Measurements from ENCODE around the gene STK10. TPM values are rescaled to one million over a fixed set of nuclear protein-coding genes. Genes with fewer than 3 reads are reported as not detected.

Gene STK10
- polyA plus RNA-seq, 1 donor (not counting 4 experiments of a cell fraction or from before 2014, with no cell fraction given): 19.8 TPM

GRCh38 chr5:172097356-172097755 lies 90.7 kb downstream of the STK10 start:
- no peak overlapping the region for H2AFZ ChIP-seq (ENCODE audit: control insufficient read depth, low read length)
- H3K4me3 ChIP-seq (ENCODE audit: control insufficient read depth in 2 of 3, extremely low read depth in 1 of 3, insufficient read depth in 2 of 3, low read depth in 1 of 3, low read length in 3 of 3): no peak overlapping the region
- no peak overlapping the region for H3K9ac ChIP-seq (ENCODE audit: control insufficient read depth, extremely low read depth, insufficient read depth, low read length)
- no peak overlapping the region for H3K4me2 ChIP-seq (ENCODE audit: control insufficient read depth, extremely low read depth, insufficient read depth, low read depth, low read length)
- no peaks in the 10 kb centered on the region for H3K27me3 ChIP-seq (ENCODE audit: control insufficient read depth, extremely low read depth, insufficient read depth, low read length)
- H3K36me3 ChIP-seq (ENCODE audit: control insufficient read depth in 2 of 2, extremely low read depth in 1 of 2, insufficient read depth in 2 of 2, low read length in 2 of 2): peaks cover 28 to 29% of the 10 kb centered on the region in 2 experiments
- H3K9me1 ChIP-seq (ENCODE audit: control insufficient read depth, extremely low read depth, insufficient read depth, low read length): no peaks in the 10 kb centered on the region
- H3K9me3 ChIP-seq (ENCODE audit: control insufficient read depth, low read depth, low read length): no peaks in the 10 kb centered on the region
- TF ChIP-seq CTCF (optimal IDR thresholded peaks at IDR 0.05 in 1 of 3, IDR thresholded peaks at IDR 0.05 in 1 of 3, conservative IDR thresholded peaks at IDR 0.05 in 1 of 3; ENCODE audit: extremely low read depth in 1 of 3, insufficient read depth in 2 of 3, low read length in 3 of 3): no peak
- H3K79me2 ChIP-seq (ENCODE audit: control insufficient read depth, insufficient read depth, low read length): peaks cover 1% of the 10 kb centered on the region
- H3K4me1 ChIP-seq (ENCODE audit: control insufficient read depth, extremely low read depth, insufficient read depth, low read length): peaks cover 10% of the 10 kb centered on the region
- no peaks in the 10 kb centered on the region for H4K20me1 ChIP-seq (ENCODE audit: control insufficient read depth, extremely low read depth, insufficient read depth, low read length)
- no peak for FAIRE-seq
- H3K27ac ChIP-seq (ENCODE audit: control insufficient read depth, insufficient read depth, low read length): no peak overlapping the region
- dilution Hi-C loops (cut with MboI; ENCODE audit: extremely low pct_ligation_motif_present, low sequenced_read_pairs): no loop called here
- no peak for DNase-seq (ENCODE audit: low read depth, low spot score)

GRCh38 chr5:172096207-172096940 lies 91.7 kb downstream of the STK10 start:
- Histone ChIP-seq H2AFZ (ENCODE audit: control insufficient read depth, low read length) (no peak overlapping the region), H3K27ac (ENCODE audit: control insufficient read depth, insufficient read depth, low read length) (no peak overlapping the region), H3K79me2 (ENCODE audit: control insufficient read depth, insufficient read depth, low read length) (no peaks in the 10 kb centered on the region), H3K9ac (ENCODE audit: control insufficient read depth, extremely low read depth, insufficient read depth, low read length) (no peak overlapping the region), H3K36me3 (ENCODE audit: control insufficient read depth in 2 of 2, extremely low read depth in 1 of 2, insufficient read depth in 2 of 2, low read length in 2 of 2) (peaks cover 24 to 28% of the 10 kb centered on the region in 2 experiments), H4K20me1 (ENCODE audit: control insufficient read depth, extremely low read depth, insufficient read depth, low read length) (no peaks in the 10 kb centered on the region), H3K9me3 (ENCODE audit: control insufficient read depth, low read depth, low read length) (no peaks in the 10 kb centered on the region), H3K27me3 (ENCODE audit: control insufficient read depth, extremely low read depth, insufficient read depth, low read length) (no peaks in the 10 kb centered on the region), H3K9me1 (ENCODE audit: control insufficient read depth, extremely low read depth, insufficient read depth, low read length) (no peaks in the 10 kb centered on the region), H3K4me2 (ENCODE audit: control insufficient read depth, extremely low read depth, insufficient read depth, low read depth, low read length) (no peak overlapping the region), H3K4me3 (ENCODE audit: control insufficient read depth in 2 of 3, extremely low read depth in 1 of 3, insufficient read depth in 2 of 3, low read depth in 1 of 3, low read length in 3 of 3) (no peak overlapping the region), H3K4me1 (ENCODE audit: control insufficient read depth, extremely low read depth, insufficient read depth, low read length) (peaks cover under 1% of the 10 kb centered on the region)
- no peak for FAIRE-seq
- no peak for DNase-seq (ENCODE audit: low read depth, low spot score)
- TF ChIP-seq CTCF (optimal IDR thresholded peaks at IDR 0.05 in 1 of 3, IDR thresholded peaks at IDR 0.05 in 1 of 3, conservative IDR thresholded peaks at IDR 0.05 in 1 of 3; ENCODE audit: extremely low read depth in 1 of 3, insufficient read depth in 2 of 3, low read length in 3 of 3) (no peak), EZH2 (IDR thresholded peaks at IDR 0.05; ENCODE audit: low read length) (no peak)
- dilution Hi-C loops (cut with MboI; ENCODE audit: extremely low pct_ligation_motif_present, low sequenced_read_pairs): no loop called here
